Body of pancreas (tissue), 4 donors: ENCODE results near the gene BCAR1. TPM values are rescaled to one million over a fixed set of nuclear protein-coding genes. Genes with fewer than 3 reads are reported as not detected.

Source experiments
- ATAC-seq: fragments of 150-250 bp; one replicate; pipeline ENCODE4 v1.9.1; 2016
- DNase-seq, 4 donors: peaks; one replicate each; pipeline ENCODE4 v3.0.0-alpha.2; 2019
- H3K27ac ChIP-seq, 4 donors: fragments of 200-600 bp; sonication (generic); 1 replicate in 3 of 4; 2 replicates in 1 of 4; pipeline versions ENCODE4 v1.5.1 to v1.6.1; 2016 to 2019; ENCODE audit warnings: mild to moderate bottlenecking in 1 of 4, mixed read lengths in 1 of 4, moderate library complexity in 1 of 4
- H3K27me3 ChIP-seq, 2 donors: fragments of 200-600 bp; sonication (generic); one replicate each; pipeline ENCODE4 v1.6.0; 2016; ENCODE audit warnings: mild to moderate bottlenecking in 1 of 2
- H3K36me3 ChIP-seq, 2 donors: fragments of 200-600 bp; sonication (generic); replicated peaks in 1 of 2; 2 replicates each; pipeline ENCODE4 v1.5.1; 2016; ENCODE audit warnings: low read depth in 2 of 2; ENCODE audit not compliant: insufficient read depth in 1 of 2
- H3K4me1 ChIP-seq: fragments of 200-600 bp; sonication (generic); one replicate; pipeline ENCODE4 v1.6.0; 2016
- H3K4me3 ChIP-seq, 2 donors: fragments of 200-600 bp; sonication (generic); 1 replicate in 1 of 2; 2 replicates in 1 of 2; pipeline ENCODE4 v1.5.1; 2016 to 2019
- H3K9me3 ChIP-seq, 3 donors: fragments of 200-600 bp; sonication (generic); 1 replicate in 2 of 3; 2 replicates in 1 of 3; pipeline ENCODE4 v1.5.1; 2016
- POLR2A ChIP-seq, 3 donors: fragments of 450-650 bp; IDR thresholded peaks; one replicate each; pipeline ENCODE4 v1.6.1; 2016; ENCODE audit warnings: antibody characterized with exemption in 3 of 3, mild to moderate bottlenecking in 2 of 3
- WGBS, 2 donors: methylation state at CpG; one replicate each; pipeline ENCODE4 v1.1.5; 2017; 5-methylcytosine and 5-hydroxymethylcytosine counted together
- intact Hi-C: fragments of 100-400 bp; cut with DNase I; formaldehyde crosslinking; loops from one replicate; pipeline ENCODE4 v1.15.1; 2023
- small RNA-seq: library from RNA; depleted of rRNA; stranded (forward); fragments of <200 nt; gene quantifications from one replicate; pipeline ENCODE3, GENCODE V24; 2016
- total RNA-seq, 2 donors: library from RNA; depleted of rRNA; stranded (reverse); fragments of >200 nt; gene quantifications; one replicate each; pipeline ENCODE4 v1.1.0, GENCODE V29; 2016
- TF ChIP-seq, protein P1 (sequence below), 7 experiments: fragments of 450-650 bp in 4 of 7; fragments of 200-600 bp in 3 of 7; sonication (generic) in 3 of 7; IDR thresholded peaks; one replicate each; pipeline ENCODE4 v1.5.1; 2016 to 2019; ENCODE audit warnings: antibody characterized with exemption in 7 of 7

The BCAR1 gene
- total RNA-seq, 2 donors from 2014 or later, result 61.0 to 72.8 TPM

DNA sequence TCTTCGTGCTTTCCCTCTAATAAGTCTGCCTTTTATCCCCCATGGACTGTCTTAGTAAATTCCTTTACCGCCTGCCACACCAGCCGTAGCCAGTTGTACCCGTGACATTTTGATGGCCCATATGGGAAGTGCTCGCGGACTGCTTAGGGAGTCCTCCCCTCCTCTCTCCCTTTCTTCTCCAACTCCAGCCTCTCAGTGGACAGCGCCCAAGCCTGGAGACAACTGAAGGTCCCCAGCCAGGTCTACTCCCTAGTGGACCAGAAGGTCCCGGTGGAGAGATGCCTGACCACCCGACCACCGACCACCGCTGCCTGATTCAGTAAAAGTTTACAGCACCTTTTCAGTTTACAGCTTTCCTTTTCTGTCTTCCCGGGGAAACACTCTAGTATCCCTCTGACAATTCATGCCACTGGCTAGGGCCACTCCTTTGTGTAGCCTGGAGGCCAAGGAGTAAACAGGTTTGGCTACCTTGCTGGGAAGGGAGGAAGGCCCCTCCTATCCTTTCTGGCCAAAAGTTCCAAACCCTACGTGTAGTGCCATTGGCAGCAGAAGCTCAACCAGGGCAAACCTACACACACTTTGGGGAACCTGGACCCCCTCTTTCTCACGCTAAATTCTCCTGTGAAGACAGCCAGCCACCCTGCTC, 62.5 kb downstream of the BCAR1 start:
- Histone ChIP-seq H3K9me3 (no peaks in the 10 kb centered on the region), H3K36me3 (no peaks in the 10 kb centered on the region), H3K4me1 (no peaks in the 10 kb centered on the region), H3K27ac (no peak overlapping the region), H3K4me3 (no peak overlapping the region), H3K27me3 (no peaks in the 10 kb centered on the region)
- ATAC-seq (no peak), DNase-seq (no peak)
- TF ChIP-seq POLR2A (IDR thresholded peaks at IDR 0.05), result no peak
- TF ChIP-seq, protein P1, sequence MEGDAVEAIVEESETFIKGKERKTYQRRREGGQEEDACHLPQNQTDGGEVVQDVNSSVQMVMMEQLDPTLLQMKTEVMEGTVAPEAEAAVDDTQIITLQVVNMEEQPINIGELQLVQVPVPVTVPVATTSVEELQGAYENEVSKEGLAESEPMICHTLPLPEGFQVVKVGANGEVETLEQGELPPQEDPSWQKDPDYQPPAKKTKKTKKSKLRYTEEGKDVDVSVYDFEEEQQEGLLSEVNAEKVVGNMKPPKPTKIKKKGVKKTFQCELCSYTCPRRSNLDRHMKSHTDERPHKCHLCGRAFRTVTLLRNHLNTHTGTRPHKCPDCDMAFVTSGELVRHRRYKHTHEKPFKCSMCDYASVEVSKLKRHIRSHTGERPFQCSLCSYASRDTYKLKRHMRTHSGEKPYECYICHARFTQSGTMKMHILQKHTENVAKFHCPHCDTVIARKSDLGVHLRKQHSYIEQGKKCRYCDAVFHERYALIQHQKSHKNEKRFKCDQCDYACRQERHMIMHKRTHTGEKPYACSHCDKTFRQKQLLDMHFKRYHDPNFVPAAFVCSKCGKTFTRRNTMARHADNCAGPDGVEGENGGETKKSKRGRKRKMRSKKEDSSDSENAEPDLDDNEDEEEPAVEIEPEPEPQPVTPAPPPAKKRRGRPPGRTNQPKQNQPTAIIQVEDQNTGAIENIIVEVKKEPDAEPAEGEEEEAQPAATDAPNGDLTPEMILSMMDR (IDR thresholded peaks at IDR 0.05), result no peak
- intact Hi-C loops, result no loop called here
- 80 to 95% methylated on average over 13 to 14 of the region's 14 CpGs for WGBS, 2 donors

DNA sequence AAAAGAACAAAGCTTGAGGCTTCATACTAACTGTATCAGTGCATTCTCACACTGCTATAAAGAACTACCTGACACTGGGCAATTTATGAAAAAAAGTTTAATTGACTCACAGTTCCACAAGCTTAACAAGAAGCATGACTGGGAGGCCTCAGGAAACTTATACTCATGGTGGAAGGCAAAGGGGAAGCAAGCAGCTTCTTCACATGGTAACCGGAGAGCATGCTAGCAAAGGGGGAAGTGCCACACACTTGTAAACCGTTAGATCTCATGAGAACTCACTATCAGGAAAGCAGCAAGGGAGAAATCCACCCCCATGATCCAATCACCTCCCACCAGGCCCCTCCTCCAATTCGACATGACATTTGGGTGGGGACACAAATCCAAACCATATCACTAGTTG, 69.8 kb downstream of the BCAR1 start:
- no peak overlapping the region for H3K27ac ChIP-seq
- DNase-seq, result no peak
- H3K9me3 ChIP-seq, result peaks cover 0 to 6% (median 0%) of the 10 kb centered on the region in 3 donors
- H3K4me3 ChIP-seq, result no peak overlapping the region
- H3K36me3 ChIP-seq, result no peaks in the 10 kb centered on the region
- intact Hi-C loops, result no loop called here
- no peaks in the 10 kb centered on the region for H3K4me1 ChIP-seq
- TF ChIP-seq POLR2A (IDR thresholded peaks at IDR 0.05), result no peak
- TF ChIP-seq, protein P1 (IDR thresholded peaks at IDR 0.05), result no peak
- H3K27me3 ChIP-seq, result no peaks in the 10 kb centered on the region
- 22 to 42% methylated on average over 3 of the region's 3 CpGs for WGBS, 2 donors
- no peak for ATAC-seq

DNA sequence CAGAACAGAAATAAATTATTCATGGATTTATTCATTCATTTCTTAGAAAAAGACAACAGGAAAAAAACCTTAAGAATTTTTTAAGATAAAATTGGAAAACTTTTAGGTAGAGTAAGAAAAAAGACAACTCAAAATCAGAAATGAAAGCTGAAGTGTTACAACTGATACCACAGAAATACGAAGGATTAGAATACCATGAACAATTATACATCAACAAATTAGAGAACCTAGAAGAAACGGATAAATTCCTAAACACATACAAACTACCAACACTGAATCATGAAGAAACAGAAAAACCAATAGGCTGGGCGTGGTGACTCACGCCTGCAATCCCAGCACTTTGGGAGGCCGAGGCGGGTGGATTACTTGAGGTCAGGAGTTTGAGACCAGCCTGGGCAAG, 72.2 kb downstream of the BCAR1 start:
- intact Hi-C loops, result no loop called here
- DNase-seq (no peak), ATAC-seq (no peak)
- no peak overlapping the region for H3K4me3 ChIP-seq
- H3K27ac ChIP-seq, result no peak overlapping the region
- TF ChIP-seq POLR2A (IDR thresholded peaks at IDR 0.05), result no peak
- TF ChIP-seq, protein P1 (IDR thresholded peaks at IDR 0.05), result no peak
- WGBS, 2 donors, result 91 to 95% methylated on average over 6 of the region's 6 CpGs
- no peaks in the 10 kb centered on the region for H3K4me1 ChIP-seq
- peaks cover 0 to 10% (median 0%) of the 10 kb centered on the region in 3 donors for H3K9me3 ChIP-seq
- H3K27me3 ChIP-seq, result no peaks in the 10 kb centered on the region
- no peaks in the 10 kb centered on the region for H3K36me3 ChIP-seq

Small RNA genes within 50 kb of the gene (small RNA-seq; reads per million reads assigned to genes)
- not detected for gene RNU6-758P

Other genes starting within 250 kb of the BCAR1 start
- 10 to 100 TPM; 27.7 to 28.3 TPM for gene LDHD, start 134.8 kb downstream of the BCAR1 start, total RNA-seq
- 1 to 10 TPM; 1.6 to 3.4 TPM for gene ZFP1, start 103.1 kb downstream of the BCAR1 start, total RNA-seq
- over 10,000 TPM; 18,538 to 32,261 TPM for gene CTRB2, start 44.5 kb downstream of the BCAR1 start, total RNA-seq
- over 10,000 TPM; 14,932 to 20,352 TPM for gene CTRB1, start 32.6 kb downstream of the BCAR1 start, total RNA-seq
- 10 to 100 TPM; 34.0 to 65.3 TPM for gene CFDP1, start 181.9 kb upstream of the BCAR1 start, total RNA-seq
- 10 to 100 TPM; 17.1 TPM for gene TMEM170A, start 213.1 kb upstream of the BCAR1 start, total RNA-seq
- under 1 TPM in 1 of 2 donors, not detected in 1; under 0.01 TPM for gene CHST6, start 243.8 kb upstream of the BCAR1 start, total RNA-seq